ENCODE data around the gene NPRL2.

Gene NPRL2

DNA sequence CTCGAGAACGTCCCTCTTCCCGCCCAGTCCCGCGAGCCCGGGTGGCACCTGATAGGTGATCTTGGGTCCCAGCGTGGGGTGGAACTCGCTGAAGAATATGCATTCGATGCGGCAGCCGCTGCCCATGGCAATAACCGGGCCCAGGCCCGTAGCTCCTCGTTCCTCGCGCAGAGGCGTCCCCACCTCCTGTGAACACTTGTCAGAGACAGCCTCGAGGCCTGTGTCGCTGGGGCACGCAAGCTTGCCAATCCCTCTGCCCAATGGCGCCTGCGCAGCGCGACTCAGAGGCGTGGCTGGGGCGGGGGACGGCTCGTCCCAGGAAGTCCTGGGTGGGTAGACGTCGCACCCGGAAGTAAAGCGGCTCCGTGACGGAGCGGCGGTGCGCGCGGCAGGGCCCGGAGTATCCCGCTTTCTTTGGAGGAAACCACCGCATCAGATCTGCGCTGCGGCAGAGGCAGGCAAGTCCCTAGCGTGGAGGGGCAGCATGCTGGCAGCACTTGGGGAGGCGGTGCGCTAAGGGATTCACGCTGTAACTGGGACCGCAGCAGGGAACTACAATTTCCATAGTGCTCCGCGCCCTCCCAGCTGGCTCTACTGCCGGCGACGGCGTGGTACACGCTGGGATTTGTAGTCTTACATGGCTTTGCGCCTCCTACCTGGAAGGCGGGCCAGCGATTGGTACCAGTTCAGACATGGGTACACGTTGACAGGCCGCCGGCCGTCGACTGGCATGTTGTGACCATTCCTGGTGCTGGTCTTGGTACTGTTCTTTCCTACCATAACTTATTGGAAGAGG, at the start of gene NPRL2, which contains the start of gene CYB561D2:
Gene NPRL2 (minus strand): TSS at position 249 of the 796 bp plus-strand sequence. CDS start 123 bp downstream, at position 126.
Gene CYB561D2 (plus strand): TSS at position 336 of the 796 bp plus-strand sequence. CDS start 572 bp downstream, outside the sequence.
- in situ Hi-C loops (cut with MboI; ENCODE audit: low sequenced_read_pairs), result loop anchor here (25.0 kb wide), 1 partner anchor 187 kb away; no protein-coding TSS in a partner anchor

DNA sequence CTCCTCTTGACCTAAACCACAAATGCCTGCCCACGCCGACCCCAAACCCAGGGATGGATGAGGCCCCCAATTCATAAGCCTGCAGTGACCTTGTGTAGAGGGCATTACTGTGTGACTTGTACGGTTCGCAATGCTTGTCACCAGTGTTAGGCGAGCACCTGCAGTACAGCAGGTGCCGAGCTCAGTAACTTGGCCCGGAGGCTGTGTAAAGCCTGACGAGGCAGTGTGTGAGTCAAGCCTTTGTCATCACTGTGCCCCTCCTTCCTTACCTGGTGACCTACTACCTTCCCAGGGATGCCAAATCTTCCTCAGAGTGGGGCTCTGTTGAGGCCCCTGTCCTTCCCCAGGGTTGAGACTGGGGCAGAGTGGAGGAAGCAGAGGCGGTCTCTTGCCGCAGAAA, 45.9 kb upstream of the NPRL2 start:
- in situ Hi-C loops (cut with MboI; ENCODE audit: low sequenced_read_pairs), result no loop called here

DNA sequence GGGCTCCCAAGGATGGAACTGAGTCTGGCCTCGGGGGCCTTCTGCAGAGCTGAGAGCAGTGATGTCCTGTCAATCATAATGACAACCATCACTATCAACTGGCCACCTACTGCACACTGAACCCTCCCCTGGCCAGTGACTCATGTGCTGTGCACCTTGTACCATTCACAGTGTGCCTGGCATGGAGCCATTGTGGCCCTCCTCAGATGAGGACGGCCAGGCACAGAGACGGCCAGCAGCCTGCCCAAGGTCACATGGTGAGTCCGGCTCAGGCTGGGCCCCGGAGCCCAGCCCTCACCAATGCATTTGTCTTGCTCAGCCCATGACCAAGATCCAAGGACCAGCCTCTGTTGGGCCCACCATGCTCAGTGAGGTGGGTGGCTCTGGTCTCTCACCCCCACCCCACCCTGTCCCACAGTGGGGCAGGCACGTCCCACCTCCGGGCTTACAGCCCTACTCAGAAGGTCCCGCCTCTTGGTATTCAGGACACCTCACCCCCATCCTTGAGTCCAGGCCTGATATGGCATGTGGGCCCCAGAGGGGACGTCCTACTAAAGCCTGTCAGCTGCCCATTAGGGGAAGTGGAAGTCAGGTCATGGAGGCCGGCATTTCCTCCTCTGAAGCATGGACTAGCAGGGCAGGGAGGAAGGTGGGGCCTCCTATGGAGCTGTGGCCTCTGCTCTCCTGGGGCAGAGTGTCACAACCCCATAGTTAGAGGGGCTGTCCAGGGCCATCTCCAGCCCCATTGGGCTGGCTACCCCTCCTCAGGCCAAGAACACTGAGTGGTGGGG, 44.7 kb upstream of the NPRL2 start:
- in situ Hi-C loops (cut with MboI; ENCODE audit: low sequenced_read_pairs), result no loop called here

DNA sequence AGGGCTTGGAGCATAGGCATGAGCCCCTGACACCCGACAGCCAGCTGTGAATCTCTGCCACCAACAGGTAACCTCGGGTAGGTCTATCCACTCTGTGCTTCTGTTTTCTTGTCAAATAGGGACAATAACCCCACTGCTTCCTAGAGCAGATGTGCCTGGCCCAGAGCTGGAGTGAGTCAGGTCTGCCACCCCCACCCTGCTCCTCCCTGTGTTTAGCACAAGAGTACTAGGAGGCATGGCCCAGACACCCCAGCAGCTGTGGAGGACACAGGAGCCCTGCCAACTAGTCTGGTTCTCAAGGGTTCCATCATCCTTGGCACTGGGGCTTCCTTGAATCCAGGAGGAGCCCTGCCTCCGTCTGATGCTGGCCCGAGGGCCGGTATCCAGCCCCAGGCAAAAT, 42.5 kb upstream of the NPRL2 start:
- in situ Hi-C loops (cut with MboI; ENCODE audit: low sequenced_read_pairs), result no loop called here

DNA sequence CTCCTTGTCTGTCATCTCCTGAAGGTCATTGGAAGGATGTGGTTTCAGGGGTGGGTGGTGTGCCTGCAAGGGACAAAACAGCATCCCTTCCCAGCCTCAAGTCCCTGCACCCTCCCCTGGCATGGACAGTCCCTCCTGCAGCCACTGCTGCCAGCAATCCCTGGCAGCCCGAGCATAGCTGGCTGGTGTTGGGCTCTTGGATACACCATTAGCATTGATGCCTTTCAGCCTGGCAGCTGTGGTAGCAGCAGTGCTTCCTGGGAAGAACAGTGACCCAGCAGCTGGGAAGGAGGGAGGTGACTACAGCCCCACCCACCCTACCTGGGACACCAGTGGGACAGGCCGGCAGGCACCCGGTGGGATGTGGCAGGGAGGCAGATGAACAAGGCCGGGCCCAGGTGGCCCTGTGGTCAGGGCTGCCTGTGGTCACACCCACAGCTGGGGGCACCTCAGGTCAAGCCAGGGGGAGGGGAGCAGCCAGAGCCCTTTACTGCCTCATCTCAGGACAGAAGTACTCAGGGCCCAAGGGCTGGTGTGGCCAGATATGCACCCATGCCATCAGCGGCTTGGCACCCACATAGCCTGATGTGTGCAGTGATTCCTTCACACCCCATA, 41.6 kb upstream of the NPRL2 start:
- in situ Hi-C loops (cut with MboI; ENCODE audit: low sequenced_read_pairs), result no loop called here

DNA sequence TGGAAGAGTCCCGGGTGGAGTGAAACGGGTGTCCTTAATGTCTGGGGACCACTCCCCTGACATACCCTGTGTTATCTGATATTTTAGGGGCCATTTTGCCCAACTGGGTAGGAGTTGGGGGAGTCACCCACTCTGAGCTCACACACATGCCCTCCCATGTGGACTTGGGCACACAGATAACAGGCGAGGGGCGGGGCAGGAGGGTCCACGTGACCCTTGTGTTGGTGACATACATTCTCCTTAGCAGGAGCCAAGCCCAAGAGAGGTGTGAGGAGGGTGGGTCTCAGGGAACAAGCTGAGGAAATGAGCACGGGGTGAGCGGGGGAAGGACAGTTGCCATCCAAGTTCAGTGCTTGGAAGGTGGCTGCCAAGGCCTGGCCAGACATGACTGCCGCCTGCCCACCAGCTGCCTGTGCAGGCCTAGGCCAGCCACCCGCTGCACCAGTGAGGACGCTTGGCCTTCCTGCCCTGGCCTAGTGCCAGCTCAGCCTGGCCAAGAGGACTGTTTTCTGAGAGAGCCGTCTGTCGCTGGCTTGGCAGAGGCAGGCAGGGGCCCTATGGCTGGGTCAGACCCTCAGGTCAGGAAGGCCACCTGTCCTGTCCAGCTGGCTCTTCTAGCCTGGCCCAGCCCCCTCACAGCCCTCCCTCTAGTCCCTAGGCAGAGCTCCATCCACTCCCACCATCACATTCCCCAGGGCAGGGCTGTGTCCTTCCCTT, 40.1 kb upstream of the NPRL2 start:
- in situ Hi-C loops (cut with MboI; ENCODE audit: low sequenced_read_pairs), result no loop called here

DNA sequence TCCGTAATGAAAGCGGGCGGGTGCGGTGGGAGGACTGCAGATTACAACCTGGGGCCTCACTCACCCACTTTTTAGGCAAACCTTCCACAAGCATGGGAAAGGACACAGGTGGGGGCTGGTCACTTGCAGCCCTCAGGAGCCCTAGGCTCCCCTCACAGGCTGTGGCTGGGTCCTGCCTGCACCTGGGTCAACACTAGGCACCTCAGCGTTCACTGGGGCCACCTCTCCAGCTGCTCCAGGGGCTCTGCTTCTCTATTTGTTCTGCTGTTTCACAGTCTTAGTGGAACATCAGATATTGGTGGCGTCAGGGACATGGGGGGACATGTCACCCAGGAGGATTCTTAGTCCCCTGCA, 38.8 kb upstream of the NPRL2 start:
- in situ Hi-C loops (cut with MboI; ENCODE audit: low sequenced_read_pairs), result no loop called here

DNA sequence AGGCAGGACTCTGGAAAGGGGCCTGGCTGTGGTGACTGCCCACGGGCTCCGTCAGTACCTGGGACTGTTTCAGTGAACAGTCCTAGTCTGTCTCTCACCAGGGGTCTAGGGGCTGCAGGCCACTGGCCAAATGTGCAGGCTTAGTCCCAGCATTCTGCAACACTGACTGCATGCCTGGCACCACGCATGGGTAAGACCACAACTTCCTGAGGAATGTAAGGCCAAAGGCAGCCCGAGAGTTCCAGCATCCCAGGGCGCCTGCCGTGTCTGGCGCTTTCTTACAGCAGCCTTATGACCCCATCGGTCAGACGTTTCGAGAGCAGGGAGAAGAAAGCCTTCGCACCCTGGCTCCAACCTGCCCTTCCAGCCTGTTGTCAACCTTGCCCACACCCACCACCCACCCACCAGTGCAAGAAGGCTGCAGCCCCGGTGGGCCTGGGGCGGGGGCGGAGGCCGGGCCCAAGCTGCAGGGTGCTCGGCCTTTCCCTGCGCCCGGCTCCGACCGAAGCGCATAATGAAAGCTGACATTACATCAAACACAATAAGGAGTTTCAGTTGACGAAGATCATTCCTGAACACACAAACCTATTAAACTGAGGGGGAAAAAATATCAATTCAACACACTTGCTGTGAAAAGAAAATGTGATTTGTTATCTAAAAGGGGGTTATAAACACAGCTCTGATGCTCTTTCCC, 38.3 kb upstream of the NPRL2 start:
- in situ Hi-C loops (cut with MboI; ENCODE audit: low sequenced_read_pairs), result no loop called here

DNA sequence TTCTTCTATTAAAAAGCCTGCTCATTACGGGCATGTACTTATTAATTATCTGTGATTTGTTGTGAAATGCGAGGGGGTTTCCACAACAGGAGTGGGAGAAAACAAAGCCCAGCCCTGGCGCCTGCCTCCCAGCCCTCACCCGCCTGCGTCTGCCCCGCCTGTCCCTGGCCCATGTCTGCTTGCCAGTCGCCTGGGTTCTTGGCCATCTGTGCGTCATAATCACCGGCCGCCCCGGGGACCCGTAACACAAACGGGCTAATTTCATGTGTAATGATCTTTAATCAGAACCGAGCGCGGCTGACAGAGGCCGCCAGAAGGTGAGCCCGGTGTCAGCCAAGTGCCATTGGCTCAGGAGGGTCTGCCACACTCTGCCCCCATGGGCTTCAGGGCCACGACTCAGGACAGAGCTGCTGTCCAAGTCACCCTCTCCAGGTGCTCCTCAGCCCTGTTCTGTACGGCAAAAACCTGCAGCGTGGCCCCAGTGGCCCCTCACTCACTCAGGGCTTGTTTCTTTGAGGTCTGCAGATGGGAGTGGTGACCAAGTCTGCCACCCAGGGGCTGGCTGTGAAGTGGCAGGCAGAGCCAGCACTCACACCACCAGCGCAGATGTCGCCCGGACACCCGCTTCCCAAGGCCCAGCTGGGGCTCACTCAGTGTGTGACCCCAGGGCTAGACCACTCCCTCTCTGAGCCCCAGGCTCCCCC, 37.6 kb upstream of the NPRL2 start:
- in situ Hi-C loops (cut with MboI; ENCODE audit: low sequenced_read_pairs), result no loop called here

DNA sequence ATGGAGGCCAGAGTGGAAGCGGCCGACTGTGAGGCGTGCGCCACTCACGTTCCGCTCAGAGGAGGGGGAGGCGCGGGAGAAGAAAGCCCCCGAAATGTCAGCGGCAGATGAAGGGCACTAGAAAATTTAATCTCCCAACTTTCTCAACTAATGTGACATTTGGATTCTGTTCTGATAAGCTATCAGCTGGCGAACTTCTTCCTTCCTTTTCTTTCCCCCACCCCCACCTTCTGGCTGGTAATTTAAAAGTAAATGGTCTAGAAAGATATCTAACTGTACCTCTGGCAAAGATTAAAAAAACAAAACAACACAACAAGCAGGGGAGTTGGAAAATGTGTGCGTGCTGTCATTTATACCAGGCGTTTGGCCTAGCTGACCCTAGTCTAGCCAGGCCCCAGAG, 35.2 kb upstream of the NPRL2 start:
- in situ Hi-C loops (cut with MboI; ENCODE audit: low sequenced_read_pairs), result no loop called here

DNA sequence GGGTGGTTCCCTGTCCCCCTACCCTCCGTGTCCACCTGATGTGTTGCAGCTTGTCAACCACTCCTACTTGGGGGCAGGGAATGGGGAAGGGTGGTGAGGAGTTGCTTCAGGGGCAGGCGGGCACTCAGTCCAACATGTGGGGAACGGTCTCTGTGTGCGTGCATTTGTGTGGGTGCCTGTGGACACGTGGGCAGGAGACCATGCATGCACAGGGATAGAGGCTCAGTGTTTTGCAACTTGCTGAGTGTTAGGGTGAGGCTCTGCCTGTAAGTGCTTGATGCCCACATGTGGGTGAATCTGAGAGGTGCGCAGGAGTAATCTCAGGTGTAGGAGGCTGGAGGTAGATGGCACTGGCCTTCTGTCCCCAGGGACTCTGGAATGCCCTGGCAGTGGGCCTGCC, 33.2 kb upstream of the NPRL2 start:
- in situ Hi-C loops (cut with MboI; ENCODE audit: low sequenced_read_pairs), result no loop called here

DNA sequence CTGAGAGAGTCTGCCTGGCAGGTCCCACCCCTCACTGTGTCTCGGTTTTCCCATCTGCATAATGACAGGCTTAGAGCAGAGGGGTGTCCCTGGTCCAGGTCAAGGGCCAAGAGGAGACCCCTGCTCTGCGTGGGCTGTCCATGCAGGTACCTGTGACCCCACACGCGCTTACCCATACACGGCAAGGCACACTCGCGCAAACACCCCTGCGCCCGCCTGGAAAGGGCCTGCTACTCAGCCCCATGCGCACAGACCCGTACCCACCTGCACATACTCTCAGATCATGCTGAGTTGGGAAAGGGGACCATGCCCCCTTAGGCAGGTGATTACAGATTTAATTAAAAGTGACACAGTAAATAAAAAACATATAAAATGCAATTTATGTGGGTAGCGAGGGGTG, 32.1 kb upstream of the NPRL2 start:
- in situ Hi-C loops (cut with MboI; ENCODE audit: low sequenced_read_pairs), result no loop called here

DNA sequence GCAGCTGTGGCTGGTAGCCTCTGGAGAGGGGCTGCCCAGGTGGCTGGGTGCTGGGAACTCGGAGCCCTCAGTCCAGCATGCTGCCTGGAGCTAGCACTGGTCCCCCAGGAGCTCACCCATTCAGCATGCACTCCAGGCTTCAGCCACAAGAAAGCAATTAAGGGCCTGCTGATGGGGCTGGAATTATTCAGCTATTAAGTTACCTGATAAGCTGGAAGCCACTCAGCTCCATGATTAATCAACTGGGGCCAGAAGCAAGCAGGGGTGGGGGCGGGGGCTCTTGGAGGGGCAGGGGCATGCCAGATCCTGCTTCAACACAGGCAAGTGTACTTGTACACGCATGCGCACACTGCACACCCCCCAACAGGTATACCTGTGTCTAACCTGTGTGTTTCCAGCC, 30.8 kb upstream of the NPRL2 start:
- in situ Hi-C loops (cut with MboI; ENCODE audit: low sequenced_read_pairs), result no loop called here

DNA sequence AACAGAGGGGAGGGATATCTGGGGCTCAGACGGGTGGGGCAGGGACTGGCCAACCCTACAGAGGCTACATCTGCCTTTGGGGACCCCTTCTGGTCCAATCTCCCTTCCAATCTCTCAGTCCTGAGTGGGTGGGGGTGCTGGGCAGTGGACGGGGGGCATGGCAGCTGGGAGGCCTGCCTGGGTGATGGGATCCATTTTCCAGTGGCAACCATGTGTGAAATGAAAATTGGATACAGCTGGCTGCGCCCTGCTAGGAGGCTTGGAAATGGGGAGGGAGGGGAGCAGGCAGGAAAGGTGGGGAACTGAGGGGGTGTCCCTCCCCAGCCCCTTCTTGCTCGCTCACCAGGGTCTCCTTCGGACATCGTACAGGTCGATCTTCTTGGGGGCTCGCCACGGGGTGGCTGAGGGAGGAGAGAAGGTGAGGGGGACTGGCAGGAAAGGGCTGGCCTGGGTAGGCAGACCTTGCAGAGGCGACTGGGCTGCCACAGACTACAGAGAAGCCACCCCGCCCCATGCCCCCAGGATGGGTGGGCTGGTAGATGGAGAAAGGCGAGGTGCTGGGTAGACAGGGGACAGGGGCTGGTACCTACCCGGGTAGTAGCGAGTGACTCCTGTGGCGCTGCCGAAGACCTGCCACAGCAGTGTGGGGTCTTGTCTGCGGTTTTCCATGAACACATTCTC, 30.0 kb upstream of the NPRL2 start:
- in situ Hi-C loops (cut with MboI; ENCODE audit: low sequenced_read_pairs), result no loop called here

DNA sequence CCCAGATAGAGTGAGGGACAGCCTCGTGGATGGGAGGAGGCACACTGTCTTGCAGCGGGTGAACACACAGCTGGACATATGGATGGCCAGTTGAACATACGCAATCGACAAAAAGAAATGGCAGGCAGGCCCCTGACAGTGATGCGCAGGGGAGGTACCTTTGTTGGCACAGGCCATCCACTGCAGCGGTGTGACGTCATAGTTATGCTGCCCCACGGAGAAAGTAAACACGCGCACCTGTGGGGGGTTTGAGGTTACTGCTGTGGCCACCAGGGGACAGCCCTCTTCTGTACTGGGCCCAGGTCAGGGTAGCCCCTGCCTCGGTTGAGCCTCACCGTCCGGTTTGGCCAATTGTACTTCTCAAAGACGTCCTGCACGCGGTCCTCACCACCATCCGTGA, 28.2 kb upstream of the NPRL2 start:
- in situ Hi-C loops (cut with MboI; ENCODE audit: low sequenced_read_pairs), result no loop called here

DNA sequence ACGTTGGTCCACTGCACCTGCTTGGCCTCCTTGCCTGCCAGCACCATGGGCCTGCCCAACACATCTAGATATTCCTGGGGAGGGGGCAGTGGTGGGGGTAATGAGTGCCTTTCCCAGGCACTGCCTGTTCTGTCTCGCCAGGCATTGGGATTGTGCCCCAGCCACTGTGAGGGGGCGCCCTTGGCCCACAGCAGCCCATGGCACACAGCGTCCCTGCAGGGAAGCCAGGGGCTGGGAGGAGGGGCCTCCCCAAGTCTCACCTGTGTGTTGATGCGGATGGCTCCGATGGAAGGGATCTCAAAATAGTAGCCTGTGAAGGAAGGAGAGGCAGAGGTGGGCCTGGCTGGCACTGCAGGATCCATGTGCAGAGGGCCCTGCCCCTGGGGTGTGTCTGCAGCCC, 27.4 kb upstream of the NPRL2 start:
- in situ Hi-C loops (cut with MboI; ENCODE audit: low sequenced_read_pairs), result no loop called here

DNA sequence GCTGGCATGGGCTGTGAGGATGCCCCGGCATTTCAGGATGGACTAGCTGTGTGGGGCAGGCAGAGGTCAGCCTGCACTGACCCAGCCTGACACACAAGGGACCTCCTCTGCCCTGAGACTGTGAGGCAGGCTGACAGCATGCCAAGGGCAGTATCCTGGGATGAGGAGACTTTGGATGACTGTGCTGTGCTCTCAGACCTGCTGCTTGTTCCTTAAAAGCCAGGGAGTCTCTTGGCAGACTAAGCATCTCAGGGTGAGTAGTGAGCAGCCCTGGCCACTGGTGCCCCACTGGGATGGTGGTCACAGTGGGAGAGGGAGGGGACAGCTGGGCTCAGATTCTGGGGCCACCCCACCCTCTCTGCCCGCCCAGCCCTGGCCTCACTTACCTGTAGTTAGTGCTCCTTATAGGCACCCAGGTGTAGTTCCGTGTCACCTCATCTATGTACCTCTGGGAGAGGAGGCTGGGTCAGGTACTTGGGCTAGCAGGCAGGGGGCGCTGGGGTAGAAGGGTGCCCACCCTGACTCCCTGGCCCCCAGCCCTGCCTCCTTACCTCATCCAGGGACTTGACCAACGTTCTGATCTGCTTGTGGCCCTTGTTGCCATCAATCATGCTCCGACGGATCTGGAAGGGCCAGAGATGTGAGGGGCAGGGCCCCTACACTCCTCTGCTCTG, 24.8 kb upstream of the NPRL2 start:
- in situ Hi-C loops (cut with MboI; ENCODE audit: low sequenced_read_pairs), result no loop called here

DNA sequence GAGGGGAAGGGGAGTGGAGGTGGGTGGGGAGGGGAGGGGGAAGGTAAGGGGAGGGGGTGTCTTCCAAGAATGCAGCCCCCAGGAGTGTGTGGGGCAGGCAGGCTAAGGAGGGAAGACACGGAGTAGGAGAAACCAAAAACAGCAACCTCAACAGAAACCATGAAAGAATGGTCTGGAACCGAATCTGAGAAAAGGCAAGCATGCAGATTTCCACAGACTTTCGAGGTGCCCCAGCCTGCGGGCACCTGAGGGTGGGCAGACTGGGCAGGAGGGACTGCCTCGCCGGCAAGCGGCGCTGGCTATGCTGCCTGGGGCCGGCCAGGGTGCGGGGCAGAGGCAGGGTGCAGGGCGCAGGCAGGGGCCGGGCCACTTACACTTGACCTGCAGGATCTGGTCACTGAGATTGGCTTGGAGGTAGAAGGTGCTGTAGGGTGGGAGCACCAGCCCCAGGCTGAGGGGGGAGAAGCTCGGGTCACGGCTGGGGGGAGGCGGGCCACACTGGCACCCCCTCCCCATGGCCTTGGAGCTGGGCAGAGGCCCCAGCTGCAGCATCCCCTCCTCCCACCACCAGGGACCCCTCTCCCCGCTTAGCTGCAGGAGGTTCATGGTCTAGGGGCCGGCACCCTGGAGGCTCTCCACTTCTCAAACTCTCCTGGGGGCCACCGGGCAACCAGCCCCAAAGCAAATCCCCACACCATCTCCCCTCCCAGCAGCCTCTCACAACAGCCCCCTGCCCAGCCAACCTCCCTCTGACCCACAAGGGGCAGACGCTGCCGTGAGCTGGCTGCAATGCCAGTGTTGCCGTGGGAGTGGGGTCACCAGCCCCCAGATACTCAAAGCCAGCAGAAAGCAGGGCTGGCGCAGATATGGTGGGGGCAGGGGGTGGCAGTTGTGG, 24.0 kb upstream of the NPRL2 start:
- in situ Hi-C loops (cut with MboI; ENCODE audit: low sequenced_read_pairs), result loop anchor here (25.0 kb wide), 1 partner anchor 163 kb away; no protein-coding TSS in a partner anchor
